GM19240 (cell line): Measurements from ENCODE around the gene TMC7.
"Not testable (repeated sequence)": the region's sequence is repeated elsewhere in the genome, so short reads cannot be mapped to it uniquely, and the experiment has no call there.

Experiments
- DNase-seq: peaks from one replicate; pipeline ENCODE4 v3.0.0; 2011; ENCODE audit warnings: low spot score; ENCODE audit not compliant: insufficient read length

Gene TMC7

GRCh38 chr16:18983565-18984434 is at the start of gene TMC7:
Gene TMC7, plus strand, starts transcription at chr16:18983934. Its CDS starts 130 bp downstream, at chr16:18984064.
- DNase-seq, result no peak

- DNase-seq, result no peak
These were observed 46.9 kb upstream of the TMC7 start for GRCh38 chr16:18936727-18937340.

- no peak for DNase-seq
These were observed 46.3 kb upstream of the TMC7 start for GRCh38 chr16:18937390-18937789.

- DNase-seq, result no peak
These were observed 44.7 kb upstream of the TMC7 start for GRCh38 chr16:18938986-18939385.

- no peak for DNase-seq
These were observed 42.3 kb upstream of the TMC7 start for GRCh38 chr16:18941471-18941870.

- DNase-seq, result no peak
These were observed 41.7 kb upstream of the TMC7 start for GRCh38 chr16:18942061-18942460.

- no peak for DNase-seq
These were observed 40.3 kb upstream of the TMC7 start for GRCh38 chr16:18943414-18943813.

GRCh38 chr16:18945233-18945632 is 38.5 kb upstream of the TMC7 start:
- DNase-seq, result no peak

- no peak for DNase-seq
These were observed 35.2 kb upstream of the TMC7 start for GRCh38 chr16:18948372-18949020.

- no peak for DNase-seq
These were observed 33.1 kb upstream of the TMC7 start for GRCh38 chr16:18950469-18951185.

GRCh38 chr16:18953547-18953946 is 30.2 kb upstream of the TMC7 start:
- no peak for DNase-seq

- not testable (repeated sequence) for DNase-seq
These were observed 27.7 kb upstream of the TMC7 start for GRCh38 chr16:18955874-18956580.

GRCh38 chr16:18956658-18957241 is 27.0 kb upstream of the TMC7 start:
- not testable (repeated sequence) for DNase-seq

GRCh38 chr16:18958621-18959029 is 25.1 kb upstream of the TMC7 start:
- no peak for DNase-seq

- no peak for DNase-seq
These were observed 24.7 kb upstream of the TMC7 start for GRCh38 chr16:18959031-18959505.

- no peak for DNase-seq
These were observed 18.2 kb upstream of the TMC7 start for GRCh38 chr16:18965555-18965954.

- no peak for DNase-seq
These were observed 16.9 kb upstream of the TMC7 start for GRCh38 chr16:18966791-18967190.

- DNase-seq, result peak; percentile 88
These were observed 14.5 kb upstream of the TMC7 start for GRCh38 chr16:18969050-18969854.

- DNase-seq, result no peak
These were observed 13.9 kb upstream of the TMC7 start for GRCh38 chr16:18969855-18970240.

- no peak for DNase-seq
These were observed 8.6 kb upstream of the TMC7 start for GRCh38 chr16:18975109-18975508.
